H1 (cell line): ENCODE results near the gene SH3TC2. TPM values are rescaled to one million over a fixed set of nuclear protein-coding genes. Genes with fewer than 3 reads are reported as not detected.

Experiments used
- CTCF ChIA-PET: fragments of 300-600 bp; sonication (Branson Sonifier 250); formaldehyde crosslinking; loops from one replicate; lab custom pipeline; 2021; ENCODE audit not compliant: partially characterized antibody; lab: Charles Lee
- POLR2A ChIA-PET: fragments of 300-600 bp; sonication (Branson Sonifier 250); formaldehyde crosslinking; loops from one replicate; lab custom pipeline; 2021; ENCODE audit warnings: inconsistent platforms; ENCODE audit not compliant: partially characterized antibody; lab: Charles Lee
- DNase-seq, 2 experiments: peaks; one replicate each; pipeline versions ENCODE4 v3.0.0 to v3.0.0-alpha.2; 2010 to 2022; ENCODE audit warnings: low spot score in 2 of 2, low read depth in 1 of 2, mixed read lengths in 1 of 2
- FAIRE-seq: peaks from 2 replicates; lab custom pipeline; 2011; peaks lifted over from hg19 to GRCh38; lab: Jason Lieb, UNC
- H2AFZ ChIP-seq: 2 replicates; pipeline ENCODE4 v1.8.1; 2012; ENCODE audit warnings: low read length, inconsistent platforms
- H2AK5ac ChIP-seq: 2 replicates; pipeline ENCODE4 v1.6.1; 2013; ENCODE audit warnings: low read depth, low read length
- H2BK120ac ChIP-seq: replicated peaks from 2 replicates; pipeline ENCODE3; 2013; ENCODE audit warnings: low read depth, low read length, inconsistent platforms
- H2BK12ac ChIP-seq: 2 replicates; pipeline ENCODE4 v1.6.1; 2013; ENCODE audit warnings: low read depth, low read length
- H2BK15ac ChIP-seq: 2 replicates; pipeline ENCODE4 v1.6.1; 2013; ENCODE audit warnings: low read length
- H2BK20ac ChIP-seq: 2 replicates; pipeline ENCODE4 v1.6.1; 2013; ENCODE audit warnings: low read length
- H2BK5ac ChIP-seq: 2 replicates; pipeline ENCODE4 v1.6.1; 2013; ENCODE audit warnings: low read depth, low read length
- H3K14ac ChIP-seq: 2 replicates; pipeline ENCODE4 v1.6.1; 2013; ENCODE audit warnings: inconsistent platforms; ENCODE audit not compliant: insufficient read length
- H3K18ac ChIP-seq: 2 replicates; pipeline ENCODE4 v1.6.1; 2013; ENCODE audit warnings: low read length; ENCODE audit errors: extremely low read depth
- H3K23ac ChIP-seq: 2 replicates; pipeline ENCODE4 v1.6.1; 2013; ENCODE audit warnings: inconsistent platforms; ENCODE audit not compliant: insufficient read length
- H3K23me2 ChIP-seq: 2 replicates; pipeline ENCODE4 v1.6.1; 2013; ENCODE audit warnings: low read depth, low read length
- H3K27ac ChIP-seq: 2 replicates; pipeline ENCODE4 v1.6.1; 2011; ENCODE audit warnings: low read depth, low read length, inconsistent platforms
- H3K27me3 ChIP-seq, 4 experiments: replicated peaks in 1 of 4; 1 replicate in 1 of 4; 2 replicates in 3 of 4; pipeline versions ENCODE4 v1.6.1 to v1.8.1; 2011 to 2013; ENCODE audit warnings: low read length in 3 of 4, mild to moderate bottlenecking in 3 of 4, inconsistent platforms in 2 of 4, mixed read lengths in 2 of 4, moderate library complexity in 1 of 4; ENCODE audit not compliant: control insufficient read depth in 3 of 4, insufficient read depth in 3 of 4; ENCODE audit errors: extremely low read depth in 1 of 4
- H3K36me3 ChIP-seq, 4 experiments: 2 replicates each; pipeline versions ENCODE4 v1.6.1 to v1.8.1; 2011 to 2013; ENCODE audit warnings: mild to moderate bottlenecking in 4 of 4, low read length in 3 of 4, moderate library complexity in 2 of 4, control low read depth in 1 of 4, inconsistent platforms in 1 of 4; ENCODE audit not compliant: insufficient read depth in 4 of 4, control insufficient read depth in 2 of 4
- H3K4ac ChIP-seq: replicated peaks from 2 replicates; pipeline ENCODE3; 2013; ENCODE audit warnings: low read length, low read depth, mixed read lengths, inconsistent platforms; ENCODE audit not compliant: insufficient read length
- H3K4me1 ChIP-seq, 4 experiments: replicated peaks in 1 of 4; 1 replicate in 1 of 4; 2 replicates in 3 of 4; pipeline versions ENCODE4 v1.6.1 to v1.8.1; 2011 to 2013; ENCODE audit warnings: low read length in 3 of 4, inconsistent platforms in 2 of 4, mixed read lengths in 1 of 4; ENCODE audit not compliant: insufficient read depth in 4 of 4, control insufficient read depth in 3 of 4
- H3K4me2 ChIP-seq, 2 experiments: 2 replicates each; pipeline versions ENCODE4 v1.6.1 to v1.8.1; 2011 to 2013; ENCODE audit warnings: low read depth in 2 of 2, low read length in 2 of 2, control low read depth in 1 of 2, inconsistent platforms in 1 of 2, mild to moderate bottlenecking in 1 of 2; ENCODE audit not compliant: insufficient read depth in 1 of 2
- H3K4me3 ChIP-seq, 4 experiments: fragments of 200-600, 300-600 bp in 1 of 4; sonication (generic), shearing (Covaris generic), sonication (Bioruptor Twin) in 1 of 4; 2 replicates each; pipeline versions ENCODE4 v1.5.1 to v1.8.1; 2011 to 2016; ENCODE audit warnings: low read length in 4 of 4, low read depth in 3 of 4, control low read depth in 2 of 4, inconsistent platforms in 2 of 4, mild to moderate bottlenecking in 2 of 4, mixed read lengths in 1 of 4, moderate library complexity in 1 of 4; ENCODE audit not compliant: insufficient read depth in 2 of 4; ENCODE audit errors: extremely low read depth in 1 of 4
- H3K56ac ChIP-seq: replicated peaks from 2 replicates; pipeline ENCODE3; 2013; ENCODE audit warnings: low read depth, mild to moderate bottlenecking, mixed read lengths, low read length, inconsistent platforms; ENCODE audit not compliant: insufficient read length
- H3K79me1 ChIP-seq: 2 replicates; pipeline ENCODE4 v1.6.1; 2013; ENCODE audit warnings: low read depth, low read length, control low read depth
- H3K79me2 ChIP-seq, 2 experiments: 2 replicates each; pipeline versions ENCODE4 v1.6.1 to v1.8.1; 2012 to 2013; ENCODE audit warnings: low read length in 2 of 2, mild to moderate bottlenecking in 2 of 2, inconsistent platforms in 1 of 2; ENCODE audit not compliant: insufficient read depth in 2 of 2, control insufficient read depth in 1 of 2
- H3K9ac ChIP-seq, 4 experiments: replicated peaks in 1 of 4; 1 replicate in 1 of 4; 2 replicates in 3 of 4; pipeline versions ENCODE4 v1.6.1 to v1.8.1; 2011 to 2013; ENCODE audit warnings: low read depth in 3 of 4, low read length in 3 of 4, control low read depth in 2 of 4, mild to moderate bottlenecking in 2 of 4, moderate library complexity in 2 of 4, inconsistent platforms in 1 of 4; ENCODE audit errors: extremely low read depth in 1 of 4
- H3K9me3 ChIP-seq, 2 experiments: 2 replicates each; pipeline versions ENCODE4 v1.6.1 to v1.8.1; 2012 to 2013; ENCODE audit warnings: mild to moderate bottlenecking in 2 of 2, moderate library complexity in 2 of 2, control low read depth in 1 of 2, inconsistent platforms in 1 of 2, low read depth in 1 of 2, low read length in 1 of 2, mixed read lengths in 1 of 2; ENCODE audit not compliant: insufficient read depth in 2 of 2
- H4K20me1 ChIP-seq, 2 experiments: replicated peaks in 1 of 2; 2 replicates each; pipeline versions ENCODE3 to v1.8.1; 2011 to 2013; ENCODE audit warnings: inconsistent platforms in 2 of 2, low read length in 2 of 2, mild to moderate bottlenecking in 1 of 2; ENCODE audit not compliant: insufficient read depth in 2 of 2, control insufficient read depth in 1 of 2
- H4K5ac ChIP-seq: 2 replicates; pipeline ENCODE4 v1.6.1; 2013; ENCODE audit warnings: low read length, low read depth, mixed read lengths, inconsistent platforms; ENCODE audit not compliant: insufficient read length
- H4K8ac ChIP-seq: 2 replicates; pipeline ENCODE4 v1.8.0; 2013; ENCODE audit warnings: mild to moderate bottlenecking, moderate library complexity, low read length, inconsistent platforms; ENCODE audit not compliant: insufficient read depth; ENCODE audit errors: extremely low read depth
- H4K91ac ChIP-seq: replicated peaks from 2 replicates; pipeline ENCODE3; 2013; ENCODE audit warnings: low read length, mixed read lengths, inconsistent platforms; ENCODE audit not compliant: insufficient read length
- KDM1A ChIP-seq: fragments of 200-600, 300-600 bp; sonication (generic); IDR thresholded peaks from 2 replicates; pipeline ENCODE4 v1.7.1; 2016; ENCODE audit warnings: mild to moderate bottlenecking, low read length, borderline replicate concordance
- USF2 ChIP-seq: IDR thresholded peaks from 2 replicates; pipeline ENCODE4 v1.6.1; 2011; ENCODE audit warnings: low read length, improper control_type of control experiment
- WGBS, 2 experiments: shearing (Covaris generic) in 1 of 2; methylation state at CpG; one replicate each; pipeline versions ENCODE4 v1.1.6 to v1.1.7; 2013 to 2015; ENCODE audit warnings: low lambda C conversion rate in 2 of 2, mixed read lengths in 2 of 2, inconsistent platforms in 1 of 2, low coverage in 1 of 2, missing lambda C conversion rate in 1 of 2; ENCODE audit not compliant: insufficient replicate concordance in 2 of 2, insufficient coverage in 1 of 2, insufficient read length in 1 of 2; ENCODE audit errors: extremely low coverage in 1 of 2, missing lambda C conversion rate in 1 of 2; 5-methylcytosine and 5-hydroxymethylcytosine counted together
- polyA plus RNA-seq, 7 experiments: library from polyadenylated mRNA; depleted of rRNA in 3 of 7; stranded (reverse) in 5 of 7; unstranded in 2 of 7; fragments of >200 nt in 5 of 7; fragments of 200-250 nt in 2 of 7; gene quantifications; 1 replicate in 5 of 7; 2 replicates in 1 of 7; 4 replicates in 1 of 7; pipeline versions ENCODE4 v1.2.1 to v1.2.3, GENCODE V29; 2011 to 2013; ENCODE audit warnings: missing spikeins in 2 of 7, mixed read lengths in 2 of 7
- total RNA-seq: library from RNA; stranded (reverse); fragmentation: NEBNext Ultra II Directional; extraction: Animal tissue kit (Norgen Biotek cat#: 25700); gene quantifications from 2 replicates; pipeline ENCODE4 v1.2.1, GENCODE V29; 2021

SH3TC2 gene
- total and polyA plus RNA-seq, 2 of the 8 experiments (the other 6 are each of a cell fraction or from before 2014, with no cell fraction given): 0.11 to 0.80 TPM

- H3K79me1 ChIP-seq: no peaks in the 10 kb centered on the region
- no peaks in the 10 kb centered on the region for H3K79me2 ChIP-seq
- 77% methylated on average over 1 of the region's 1 CpG; no CpG with 5 or more reads in 1 of the 2 experiments for WGBS, 2 experiments
- H3K4me2 ChIP-seq: no peak overlapping the region
- no peak overlapping the region for H3K27ac ChIP-seq
- no peak overlapping the region for H2BK5ac ChIP-seq
- H3K56ac ChIP-seq: no peak overlapping the region
- H3K9me3 ChIP-seq: no peaks in the 10 kb centered on the region
- H3K4me1 ChIP-seq: no peaks in the 10 kb centered on the region
- no peak overlapping the region for H3K14ac ChIP-seq
- ChIA-PET CTCF (interaction anchor here (1.3 to 4.0 kb wide), 3 partner anchors 9 to 37 kb away, joined by 3 to 18 read pairs (median 3); no protein-coding TSS in a partner anchor), POLR2A (interaction anchor here (1.2 kb wide), 1 partner anchor 9 kb away, joined by 3 read pairs; the partner anchor contains the start of gene SH3TC2)
- no peaks in the 10 kb centered on the region for H4K20me1 ChIP-seq
- H2BK20ac ChIP-seq: no peak overlapping the region
- FAIRE-seq (no peak), DNase-seq (no peak)
- H2AFZ ChIP-seq: no peak overlapping the region
- no peak overlapping the region for H3K18ac ChIP-seq
- no peaks in the 10 kb centered on the region for H3K27me3 ChIP-seq
- no peaks in the 10 kb centered on the region for H3K23me2 ChIP-seq
- H2BK12ac ChIP-seq: no peak overlapping the region
- H4K8ac ChIP-seq: no peak overlapping the region
- H2BK120ac ChIP-seq: no peak overlapping the region
- no peaks in the 10 kb centered on the region for H3K36me3 ChIP-seq
- H3K9ac ChIP-seq: no peak overlapping the region
- H4K91ac ChIP-seq: no peak overlapping the region
- H3K4ac ChIP-seq: no peak overlapping the region
- no peak overlapping the region for H2BK15ac ChIP-seq
- no peak overlapping the region for H2AK5ac ChIP-seq
- H3K4me3 ChIP-seq: no peak overlapping the region
- no peak overlapping the region for H3K23ac ChIP-seq
- H4K5ac ChIP-seq: no peak overlapping the region
- TF ChIP-seq KDM1A (no peak), USF2 (no peak)
These were observed 9.5 kb upstream of the SH3TC2 start for GRCh38 chr5:149072376-149072775.
